Fibroblast of lung (primary cell): Measurements from ENCODE around the gene KCNC3.

Source experiments
- CTCF ChIP-seq, 2 donors: IDR thresholded peaks in 1 of 2; conservative IDR thresholded peaks in 1 of 2; 1 replicate in 1 of 2; 2 replicates in 1 of 2; pipeline ENCODE4 v1.5.1; 2011 to 2012; ENCODE audit warnings: low read length in 2 of 2, control low read depth in 1 of 2, inconsistent platforms in 1 of 2, low read depth in 1 of 2, mild to moderate bottlenecking in 1 of 2
- EZH2 ChIP-seq: IDR thresholded peaks from 2 replicates; pipeline ENCODE4 v1.5.1; 2012; ENCODE audit warnings: low read length, control low read depth, mild to moderate bottlenecking; ENCODE audit errors: missing control alignments

- TF ChIP-seq CTCF (conservative IDR thresholded peaks at IDR 0.05 in 1 of 2, IDR thresholded peaks at IDR 0.05 in 1 of 2; ENCODE audit: low read depth in 1 of 2, low read length in 2 of 2) (no peak), EZH2 (no peak)
These were observed 15.2 kb downstream of the KCNC3 start for GRCh38 chr19:50313812-50314536.
